HL-60 (cell line): ENCODE data around the gene CALML3.

Experiments
- TF ChIP-seq, protein P1 (sequence below): IDR thresholded peaks from one replicate; pipeline ENCODE4 v1.5.1; 2011; ENCODE audit warnings: low read length, control low read depth, inconsistent platforms; ENCODE audit not compliant: insufficient read depth
- TF ChIP-seq, protein P2 (sequence below): IDR thresholded peaks from 2 replicates; pipeline ENCODE4 v1.6.1; 2012; ENCODE audit warnings: low read depth; ENCODE audit not compliant: insufficient replicate concordance

DNA sequence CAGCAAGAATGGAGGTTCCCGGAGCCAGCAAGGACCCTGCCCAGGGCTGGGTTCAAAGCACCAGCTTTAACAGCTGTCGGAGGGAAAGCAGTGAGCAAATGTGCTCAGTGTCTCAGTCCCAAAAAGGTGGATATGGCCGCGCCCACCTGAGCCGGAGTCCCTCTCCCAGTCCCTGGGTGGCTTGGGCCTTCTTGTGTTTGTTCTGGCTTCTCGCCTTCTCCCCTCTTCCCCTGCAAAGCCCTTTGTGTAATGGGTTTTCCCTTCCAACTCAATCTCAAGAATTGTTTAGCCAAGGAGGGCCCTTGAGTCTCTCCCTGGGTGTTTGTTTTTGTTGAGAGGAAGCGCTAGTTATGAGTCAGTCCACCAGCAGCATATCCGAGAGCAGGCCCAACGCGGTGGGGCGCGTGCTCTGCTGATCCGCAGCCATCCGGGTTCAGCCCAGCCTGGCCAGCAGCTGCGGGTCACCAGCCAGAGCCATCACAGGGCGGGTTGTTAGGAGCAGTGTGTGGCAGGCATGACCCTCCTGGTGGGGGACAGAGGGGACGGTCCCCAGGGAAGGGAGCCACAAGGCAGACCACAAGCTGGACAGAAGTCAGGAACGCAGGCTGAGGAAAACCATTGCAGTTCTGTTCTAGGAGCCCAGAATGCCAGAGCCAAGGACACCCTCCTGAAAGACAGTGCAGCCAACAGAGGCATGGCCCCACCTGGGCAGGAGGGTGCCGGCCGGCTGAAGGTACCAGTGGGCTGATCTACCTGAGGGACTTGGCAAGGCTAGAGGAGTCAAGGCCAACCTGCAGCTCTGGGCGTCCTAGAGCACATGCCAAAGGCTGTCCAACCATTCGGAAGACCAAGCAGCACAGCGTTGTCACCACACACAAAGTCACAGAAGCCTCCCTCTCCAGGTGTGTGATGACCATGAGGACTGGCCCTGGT lies 21.3 kb downstream of the CALML3 start:
- TF ChIP-seq, protein P1, sequence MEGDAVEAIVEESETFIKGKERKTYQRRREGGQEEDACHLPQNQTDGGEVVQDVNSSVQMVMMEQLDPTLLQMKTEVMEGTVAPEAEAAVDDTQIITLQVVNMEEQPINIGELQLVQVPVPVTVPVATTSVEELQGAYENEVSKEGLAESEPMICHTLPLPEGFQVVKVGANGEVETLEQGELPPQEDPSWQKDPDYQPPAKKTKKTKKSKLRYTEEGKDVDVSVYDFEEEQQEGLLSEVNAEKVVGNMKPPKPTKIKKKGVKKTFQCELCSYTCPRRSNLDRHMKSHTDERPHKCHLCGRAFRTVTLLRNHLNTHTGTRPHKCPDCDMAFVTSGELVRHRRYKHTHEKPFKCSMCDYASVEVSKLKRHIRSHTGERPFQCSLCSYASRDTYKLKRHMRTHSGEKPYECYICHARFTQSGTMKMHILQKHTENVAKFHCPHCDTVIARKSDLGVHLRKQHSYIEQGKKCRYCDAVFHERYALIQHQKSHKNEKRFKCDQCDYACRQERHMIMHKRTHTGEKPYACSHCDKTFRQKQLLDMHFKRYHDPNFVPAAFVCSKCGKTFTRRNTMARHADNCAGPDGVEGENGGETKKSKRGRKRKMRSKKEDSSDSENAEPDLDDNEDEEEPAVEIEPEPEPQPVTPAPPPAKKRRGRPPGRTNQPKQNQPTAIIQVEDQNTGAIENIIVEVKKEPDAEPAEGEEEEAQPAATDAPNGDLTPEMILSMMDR, result no peak
- TF ChIP-seq, protein P2, sequence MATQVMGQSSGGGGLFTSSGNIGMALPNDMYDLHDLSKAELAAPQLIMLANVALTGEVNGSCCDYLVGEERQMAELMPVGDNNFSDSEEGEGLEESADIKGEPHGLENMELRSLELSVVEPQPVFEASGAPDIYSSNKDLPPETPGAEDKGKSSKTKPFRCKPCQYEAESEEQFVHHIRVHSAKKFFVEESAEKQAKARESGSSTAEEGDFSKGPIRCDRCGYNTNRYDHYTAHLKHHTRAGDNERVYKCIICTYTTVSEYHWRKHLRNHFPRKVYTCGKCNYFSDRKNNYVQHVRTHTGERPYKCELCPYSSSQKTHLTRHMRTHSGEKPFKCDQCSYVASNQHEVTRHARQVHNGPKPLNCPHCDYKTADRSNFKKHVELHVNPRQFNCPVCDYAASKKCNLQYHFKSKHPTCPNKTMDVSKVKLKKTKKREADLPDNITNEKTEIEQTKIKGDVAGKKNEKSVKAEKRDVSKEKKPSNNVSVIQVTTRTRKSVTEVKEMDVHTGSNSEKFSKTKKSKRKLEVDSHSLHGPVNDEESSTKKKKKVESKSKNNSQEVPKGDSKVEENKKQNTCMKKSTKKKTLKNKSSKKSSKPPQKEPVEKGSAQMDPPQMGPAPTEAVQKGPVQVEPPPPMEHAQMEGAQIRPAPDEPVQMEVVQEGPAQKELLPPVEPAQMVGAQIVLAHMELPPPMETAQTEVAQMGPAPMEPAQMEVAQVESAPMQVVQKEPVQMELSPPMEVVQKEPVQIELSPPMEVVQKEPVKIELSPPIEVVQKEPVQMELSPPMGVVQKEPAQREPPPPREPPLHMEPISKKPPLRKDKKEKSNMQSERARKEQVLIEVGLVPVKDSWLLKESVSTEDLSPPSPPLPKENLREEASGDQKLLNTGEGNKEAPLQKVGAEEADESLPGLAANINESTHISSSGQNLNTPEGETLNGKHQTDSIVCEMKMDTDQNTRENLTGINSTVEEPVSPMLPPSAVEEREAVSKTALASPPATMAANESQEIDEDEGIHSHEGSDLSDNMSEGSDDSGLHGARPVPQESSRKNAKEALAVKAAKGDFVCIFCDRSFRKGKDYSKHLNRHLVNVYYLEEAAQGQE, result no peak
